PC-3 (cell line): Measurements from ENCODE around the gene CALHM1. TPM values are rescaled to one million over a fixed set of nuclear protein-coding genes. Genes with fewer than 3 reads are reported as not detected.

Experiments
- ATAC-seq: fragments of 200-7000 bp; cut with Tn5 transposase; 2 replicates; pipeline ENCODE4 v1.9.1; 2020; ENCODE audit warnings: mild to moderate bottlenecking, moderate library complexity
- BruUV-seq: library from RNA; stranded (reverse); fragments of 400-500 nt; replicated peaks from 2 replicates; lab custom pipeline; 2021; lab: Mats Ljungman, UMichigan
- CTCF ChIA-PET: fragments of 300-600 bp; sonication (Branson Sonifier 250); formaldehyde crosslinking; loops from one replicate; lab custom pipeline; 2022; ENCODE audit warnings: antibody characterized with exemption; lab: Charles Lee
- POLR2A ChIA-PET: fragments of 300-600 bp; sonication (Branson Sonifier 250); formaldehyde crosslinking; loops from one replicate; lab custom pipeline; 2022; ENCODE audit warnings: antibody characterized with exemption; ENCODE audit not compliant: unreplicated experiment; lab: Charles Lee
- DNase-seq: peaks from one replicate; pipeline ENCODE4 v3.0.0-alpha.2; 2015
- H2AFZ ChIP-seq: fragments of 300-600 bp; sonication (generic); 2 replicates; pipeline ENCODE4 v1.6.0; 2016; ENCODE audit warnings: antibody characterized with exemption, low read length
- H3F3A ChIP-seq: fragments of 300-600 bp; sonication (generic); one replicate; pipeline ENCODE4 v1.6.0; 2017; ENCODE audit warnings: antibody characterized with exemption, low read length, control low read depth, mild to moderate bottlenecking; ENCODE audit not compliant: unreplicated experiment
- H3K27ac ChIP-seq: fragments of 300-600 bp; sonication (generic); 2 replicates; pipeline ENCODE4 v1.5.1; 2016; ENCODE audit warnings: mild to moderate bottlenecking, low read length
- H3K27me3 ChIP-seq: fragments of 300-600 bp; sonication (generic); 2 replicates; pipeline ENCODE4 v1.6.1; 2016; ENCODE audit warnings: low read length, mixed read lengths
- H3K36me3 ChIP-seq: fragments of 300-600 bp; sonication (generic); 2 replicates; pipeline ENCODE4 v1.6.1; 2016; ENCODE audit warnings: low read depth, mixed run types, low read length, mixed read lengths
- H3K4me1 ChIP-seq: fragments of 300-600 bp; sonication (generic); 2 replicates; pipeline ENCODE4 v1.5.1; 2016; ENCODE audit warnings: low read length; ENCODE audit not compliant: insufficient read depth
- H3K4me2 ChIP-seq: fragments of 300-600 bp; sonication (generic); 2 replicates; pipeline ENCODE4 v1.6.0; 2016; ENCODE audit warnings: low read length
- H3K4me3 ChIP-seq: fragments of 300-600 bp; sonication (generic); 2 replicates; pipeline ENCODE4 v1.5.1; 2016; ENCODE audit warnings: mild to moderate bottlenecking, low read length, mixed read lengths
- H3K79me2 ChIP-seq: fragments of 300-600 bp; sonication (generic); 2 replicates; pipeline ENCODE4 v1.6.1; 2017; ENCODE audit warnings: low read length, mixed read lengths
- H3K9ac ChIP-seq: fragments of 300-600 bp; sonication (generic); 2 replicates; pipeline ENCODE4 v1.6.0; 2016; ENCODE audit warnings: mild to moderate bottlenecking, low read length
- H3K9me2 ChIP-seq: fragments of 300-600 bp; sonication (generic); replicated peaks from 2 replicates; pipeline ENCODE4 v1.6.1; 2016; ENCODE audit warnings: mixed run types, low read length, mixed read lengths
- H3K9me3 ChIP-seq: fragments of 300-600 bp; sonication (generic); 2 replicates; pipeline ENCODE4 v1.6.1; 2016; ENCODE audit warnings: low read length, mixed read lengths
- H4K20me1 ChIP-seq: fragments of 300-600 bp; sonication (generic); 2 replicates; pipeline ENCODE4 v1.6.1; 2016; ENCODE audit warnings: low read length, mixed read lengths
- EZH2 ChIP-seq: fragments of 300-600 bp; sonication (generic); IDR thresholded peaks from one replicate; pipeline ENCODE4 v1.6.1; 2017; ENCODE audit warnings: antibody characterized with exemption, mild to moderate bottlenecking, low read length; ENCODE audit not compliant: unreplicated experiment
- EZH2phosphoT487 ChIP-seq: fragments of 300-600 bp; sonication (generic); IDR thresholded peaks from 2 replicates; pipeline ENCODE4 v1.6.1; 2018; ENCODE audit warnings: mild to moderate bottlenecking, antibody characterized with exemption, low read length, borderline replicate concordance
- intact Hi-C: fragments of 100-400 bp; cut with micrococcal nuclease; formaldehyde crosslinking; loops from 2 replicates; pipeline ENCODE4 v1.9.0; 2023
- total RNA-seq: library from RNA; depleted of rRNA; stranded (reverse); fragments of >200 nt; gene quantifications from 2 replicates; pipeline ENCODE4 v1.2.3, GENCODE V29; 2014
- TF ChIP-seq, protein P1 (sequence below): fragments of 300-600 bp; sonication (generic); conservative IDR thresholded peaks from 2 replicates; pipeline ENCODE4 v1.5.1; 2017; ENCODE audit warnings: antibody characterized with exemption, low read depth, mild to moderate bottlenecking, low read length

CALHM1 gene
- total RNA-seq, 1 experiment from 2014 or later = not detected

DNA sequence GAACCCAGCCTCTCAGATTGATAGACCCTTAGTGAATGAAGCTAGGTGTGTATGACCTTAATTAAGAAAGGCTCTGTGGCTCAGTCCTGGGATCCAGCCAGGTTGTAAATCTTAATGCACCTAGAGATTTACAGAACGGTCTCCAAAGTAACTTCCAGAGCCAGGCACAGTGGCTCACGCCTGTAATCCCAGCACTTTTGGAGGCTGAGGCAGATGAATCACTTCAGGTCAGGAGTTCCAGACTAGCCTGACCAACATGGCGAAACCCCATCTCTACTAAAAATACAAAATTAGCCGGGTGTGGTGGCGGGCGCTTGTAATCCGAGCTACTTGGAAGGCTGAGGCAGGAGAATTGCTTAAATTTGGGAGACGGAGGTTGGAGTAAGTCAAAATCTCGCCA, 30.8 kb downstream of the CALHM1 start:
- no peak overlapping the region for H3K4me2 ChIP-seq
- H3K4me3 ChIP-seq = no peak overlapping the region
- no TSS peak for BruUV-seq
- no peaks in the 10 kb centered on the region for H3K9me3 ChIP-seq
- no peak overlapping the region for H3K27ac ChIP-seq
- POLR2A ChIA-PET = no interaction called here
- H3K27me3 ChIP-seq = no peaks in the 10 kb centered on the region
- no peaks in the 10 kb centered on the region for H3K79me2 ChIP-seq
- no peak overlapping the region for H3K9ac ChIP-seq
- no peaks in the 10 kb centered on the region for H3K9me2 ChIP-seq
- CTCF ChIA-PET = no interaction called here
- no peaks in the 10 kb centered on the region for H4K20me1 ChIP-seq
- intact Hi-C loops = no loop called here
- ATAC-seq (no peak), DNase-seq (no peak)
- TF ChIP-seq, protein P1, sequence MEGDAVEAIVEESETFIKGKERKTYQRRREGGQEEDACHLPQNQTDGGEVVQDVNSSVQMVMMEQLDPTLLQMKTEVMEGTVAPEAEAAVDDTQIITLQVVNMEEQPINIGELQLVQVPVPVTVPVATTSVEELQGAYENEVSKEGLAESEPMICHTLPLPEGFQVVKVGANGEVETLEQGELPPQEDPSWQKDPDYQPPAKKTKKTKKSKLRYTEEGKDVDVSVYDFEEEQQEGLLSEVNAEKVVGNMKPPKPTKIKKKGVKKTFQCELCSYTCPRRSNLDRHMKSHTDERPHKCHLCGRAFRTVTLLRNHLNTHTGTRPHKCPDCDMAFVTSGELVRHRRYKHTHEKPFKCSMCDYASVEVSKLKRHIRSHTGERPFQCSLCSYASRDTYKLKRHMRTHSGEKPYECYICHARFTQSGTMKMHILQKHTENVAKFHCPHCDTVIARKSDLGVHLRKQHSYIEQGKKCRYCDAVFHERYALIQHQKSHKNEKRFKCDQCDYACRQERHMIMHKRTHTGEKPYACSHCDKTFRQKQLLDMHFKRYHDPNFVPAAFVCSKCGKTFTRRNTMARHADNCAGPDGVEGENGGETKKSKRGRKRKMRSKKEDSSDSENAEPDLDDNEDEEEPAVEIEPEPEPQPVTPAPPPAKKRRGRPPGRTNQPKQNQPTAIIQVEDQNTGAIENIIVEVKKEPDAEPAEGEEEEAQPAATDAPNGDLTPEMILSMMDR = no peak
- TF ChIP-seq EZH2 = no peak
- no peak for TF ChIP-seq EZH2phosphoT487
- H3F3A ChIP-seq = no peaks in the 10 kb centered on the region
- peaks cover 39% of the 10 kb centered on the region for H3K36me3 ChIP-seq
- H3K4me1 ChIP-seq = no peaks in the 10 kb centered on the region
- H2AFZ ChIP-seq = no peak overlapping the region

DNA sequence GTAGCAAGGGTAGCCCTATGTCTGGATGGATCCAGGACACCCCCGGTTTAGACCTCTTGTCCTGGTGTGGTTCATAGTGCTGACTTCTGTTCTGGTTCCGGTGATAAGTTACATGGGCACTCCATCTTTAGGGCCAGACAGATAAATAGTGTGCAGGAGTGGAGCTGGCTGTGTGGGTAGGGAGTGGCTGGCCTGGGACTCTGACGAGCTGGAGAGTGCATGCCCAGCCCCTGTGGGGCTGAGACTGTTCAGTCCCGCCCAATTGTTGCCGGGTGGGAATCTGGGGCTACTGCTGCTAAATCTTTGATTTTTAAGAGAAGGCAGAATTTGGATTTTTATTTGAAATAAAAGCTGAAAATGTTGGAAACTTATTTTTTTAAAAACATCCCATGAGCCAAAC, 35.0 kb downstream of the CALHM1 start:
- H4K20me1 ChIP-seq = no peaks in the 10 kb centered on the region
- no TSS peak for BruUV-seq
- no peaks in the 10 kb centered on the region for H3F3A ChIP-seq
- H3K4me2 ChIP-seq = no peak overlapping the region
- H3K27me3 ChIP-seq = no peaks in the 10 kb centered on the region
- CTCF ChIA-PET = no interaction called here
- no peak overlapping the region for H3K9ac ChIP-seq
- intact Hi-C loops = no loop called here
- POLR2A ChIA-PET = no interaction called here
- TF ChIP-seq EZH2 (no peak), EZH2phosphoT487 (no peak)
- TF ChIP-seq, protein P1 = no peak
- H3K79me2 ChIP-seq = no peaks in the 10 kb centered on the region
- no peak overlapping the region for H3K4me3 ChIP-seq
- H3K9me3 ChIP-seq = no peaks in the 10 kb centered on the region
- H3K27ac ChIP-seq = no peak overlapping the region
- no peak for ATAC-seq
- no peak overlapping the region for H2AFZ ChIP-seq
- no peak for DNase-seq
- H3K36me3 ChIP-seq = peaks cover 51% of the 10 kb centered on the region
- H3K9me2 ChIP-seq = no peaks in the 10 kb centered on the region
- H3K4me1 ChIP-seq = no peaks in the 10 kb centered on the region

DNA sequence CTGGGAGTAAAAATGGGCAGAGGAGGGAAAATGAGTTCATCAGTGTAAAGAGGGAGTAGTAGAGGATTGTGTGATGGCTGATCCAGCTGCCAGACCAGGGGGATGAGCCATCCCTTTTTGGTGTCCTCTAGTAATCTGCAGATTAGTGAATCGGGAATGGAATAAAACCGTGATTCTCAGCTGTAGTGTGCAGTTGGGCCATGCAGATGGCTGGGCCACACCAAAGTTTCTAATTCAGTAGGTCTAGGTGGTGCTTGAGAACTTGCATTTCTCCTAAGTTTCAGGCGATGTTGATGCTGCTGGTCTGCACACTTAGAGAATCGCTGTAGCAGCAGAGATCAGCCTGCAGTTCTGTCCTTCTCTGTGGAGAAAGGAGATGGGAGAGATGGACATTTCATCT, 39.6 kb downstream of the CALHM1 start:
- no peak overlapping the region for H3K27ac ChIP-seq
- H3K4me2 ChIP-seq = no peak overlapping the region
- H3K9me2 ChIP-seq = no peaks in the 10 kb centered on the region
- no peaks in the 10 kb centered on the region for H3K9me3 ChIP-seq
- CTCF ChIA-PET = interaction anchor here (0.6 kb wide), 1 partner anchor 63 kb away, joined by 9 read pairs; no protein-coding TSS in a partner anchor
- ATAC-seq (no peak), DNase-seq (no peak)
- no peak overlapping the region for H2AFZ ChIP-seq
- H3K79me2 ChIP-seq = no peaks in the 10 kb centered on the region
- H3K36me3 ChIP-seq = peaks cover 69% of the 10 kb centered on the region
- POLR2A ChIA-PET = no interaction called here
- H3K27me3 ChIP-seq = no peaks in the 10 kb centered on the region
- H3K4me1 ChIP-seq = no peaks in the 10 kb centered on the region
- TF ChIP-seq EZH2 (no peak), EZH2phosphoT487 (no peak)
- TF ChIP-seq, protein P1 = no peak
- intact Hi-C loops = no loop called here
- no peak overlapping the region for H3K4me3 ChIP-seq
- no TSS peak for BruUV-seq
- no peak overlapping the region for H3K9ac ChIP-seq
- no peaks in the 10 kb centered on the region for H4K20me1 ChIP-seq
- no peaks in the 10 kb centered on the region for H3F3A ChIP-seq
